ENCODE results near the gene RNF13.

The RNF13 gene

GRCh38 chr3:149812606-149813366, at the start of gene RNF13:
Gene RNF13 (plus strand): TSS chr3:149813215. CDS start chr3:149846027, 32,812 bp downstream.
- DNase-seq = peak; percentile 93 to 95

GRCh38 chr3:149763565-149764195, 49.3 kb upstream of the RNF13 start:
- DNase-seq = no peak

- no peak for DNase-seq
Measured at GRCh38 chr3:149764302-149764701, 48.7 kb upstream of the RNF13 start.

GRCh38 chr3:149765762-149766334, 47.2 kb upstream of the RNF13 start:
- no peak for DNase-seq

GRCh38 chr3:149767720-149768119, 45.3 kb upstream of the RNF13 start:
- no peak for DNase-seq

GRCh38 chr3:149768704-149769103, 44.3 kb upstream of the RNF13 start:
- no peak for DNase-seq

GRCh38 chr3:149770246-149770645, 42.8 kb upstream of the RNF13 start:
- no peak for DNase-seq

- peak; percentile 44 to 52 for DNase-seq
Measured at GRCh38 chr3:149771652-149772271, 41.3 kb upstream of the RNF13 start.

- DNase-seq = no peak
Measured at GRCh38 chr3:149772861-149773260, 40.2 kb upstream of the RNF13 start.

- DNase-seq = no peak
Measured at GRCh38 chr3:149776170-149776569, 36.8 kb upstream of the RNF13 start.

GRCh38 chr3:149777414-149778214, 35.4 kb upstream of the RNF13 start:
- DNase-seq = no peak

- DNase-seq = no peak
Measured at GRCh38 chr3:149781211-149781610, 31.8 kb upstream of the RNF13 start.

- DNase-seq = no peak
Measured at GRCh38 chr3:149781741-149782140, 31.3 kb upstream of the RNF13 start.

GRCh38 chr3:149783576-149783975, 29.4 kb upstream of the RNF13 start:
- DNase-seq = no peak

GRCh38 chr3:149784064-149784704, 28.8 kb upstream of the RNF13 start:
- DNase-seq = no peak

GRCh38 chr3:149790268-149790667, 22.7 kb upstream of the RNF13 start:
- DNase-seq = no peak

- DNase-seq = no peak
Measured at GRCh38 chr3:149790698-149791097, 22.3 kb upstream of the RNF13 start.

GRCh38 chr3:149792452-149793270, 20.4 kb upstream of the RNF13 start, which contains the start of gene ANKUB1:
Gene ANKUB1 (minus strand): TSS chr3:149792554. CDS start chr3:149792366, 188 bp downstream.
- DNase-seq = no peak

- DNase-seq = no peak
Measured at GRCh38 chr3:149796026-149796425, 17.0 kb upstream of the RNF13 start.

- no peak for DNase-seq
Measured at GRCh38 chr3:149800693-149801092, 12.3 kb upstream of the RNF13 start.

- DNase-seq = no peak
Measured at GRCh38 chr3:149801195-149801594, 11.8 kb upstream of the RNF13 start.

All from stimulated activated CD4-positive, alpha-beta T cell treated with anti-CD3 and anti-CD28 coated beads, Interleukin-2, amount 100 ng/mL, for 24 hours (primary cell).